ENCODE data around the gene STXBP4.

Gene STXBP4

DNA sequence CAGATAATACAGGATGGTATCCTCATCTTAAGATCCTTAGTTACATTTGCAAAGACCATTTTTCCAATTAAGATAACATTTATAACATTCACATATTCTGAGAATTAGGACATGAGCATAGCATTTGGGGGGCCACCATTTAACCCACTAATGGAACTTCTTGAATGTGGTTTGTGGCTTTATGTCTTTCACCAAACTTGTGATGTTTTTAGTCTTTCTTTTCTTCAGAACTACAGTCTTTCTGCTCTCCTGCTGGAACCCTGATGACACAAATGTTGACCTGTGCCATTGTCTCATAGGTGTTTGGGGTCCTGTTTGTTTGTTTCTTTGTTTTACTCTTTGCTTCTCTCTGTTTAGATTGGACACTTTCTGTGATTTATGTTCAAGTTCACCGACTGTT is 23.3 kb upstream of the STXBP4 start:
- no peak overlapping the region for H3K4ac ChIP-seq (ENCODE audit: low read length)
- no peak overlapping the region for H2AFZ ChIP-seq (ENCODE audit: low read length)
- no peaks in the 10 kb centered on the region for H3K4me1 ChIP-seq (ENCODE audit: control insufficient read depth in 2 of 2, insufficient read depth in 1 of 2, low read depth in 1 of 2, low read length in 2 of 2)
- H3K23ac ChIP-seq (ENCODE audit: low read depth, low read length, poor library complexity): no peak overlapping the region
- no peak overlapping the region for H3K18ac ChIP-seq (ENCODE audit: low read length)
- no peak overlapping the region for H2BK15ac ChIP-seq (ENCODE audit: low read length)
- no peak overlapping the region for H3K9ac ChIP-seq (ENCODE audit: low read depth, low read length, poor library complexity)
- H2AK5ac ChIP-seq (ENCODE audit: low read depth, low read length): no peak overlapping the region
- H2BK5ac ChIP-seq (ENCODE audit: low read length): no peak overlapping the region
- whole genome bisulfite sequencing, 2 donors (ENCODE audit: extremely low coverage in 2 of 2, insufficient read length in 2 of 2, insufficient replicate concordance in 1 of 2): no CpG with 5 or more reads among the region's 1 CpG
- H3K4me2 ChIP-seq (ENCODE audit: insufficient read depth, low read length, poor library complexity, severe bottlenecking): no peak overlapping the region
- H2BK12ac ChIP-seq (ENCODE audit: low read length): no peak overlapping the region
- peaks cover 8 to 22% of the 10 kb centered on the region in 2 donors for H3K36me3 ChIP-seq (replicated peaks in 1 of 2; ENCODE audit: control insufficient read depth in 2 of 2, insufficient read depth in 2 of 2, low read length in 2 of 2)
- H4K91ac ChIP-seq (ENCODE audit: low read depth, low read length, poor library complexity): no peak overlapping the region
- no peaks in the 10 kb centered on the region for H3K9me3 ChIP-seq (replicated peaks in 1 of 2; ENCODE audit: control insufficient read depth in 2 of 2, insufficient read depth in 1 of 2, low read depth in 1 of 2, low read length in 2 of 2)
- H3K14ac ChIP-seq (ENCODE audit: low read length): no peak overlapping the region
- H2BK120ac ChIP-seq (ENCODE audit: low read depth, low read length): no peak overlapping the region
- H3K79me1 ChIP-seq (ENCODE audit: low read depth, low read length): no peaks in the 10 kb centered on the region
- H3K27me3 ChIP-seq (ENCODE audit: control insufficient read depth in 3 of 3, insufficient read depth in 3 of 3, low read depth in 1 of 3, low read length in 3 of 3): no peaks in the 10 kb centered on the region
- H3K4me3 ChIP-seq (ENCODE audit: low read length in 2 of 2): no peak overlapping the region
- no peak overlapping the region for H4K8ac ChIP-seq (ENCODE audit: low read depth, low read length)
- no peak for DNase-seq (ENCODE audit: low spot score)
- H3K27ac ChIP-seq (replicated peaks; ENCODE audit: low read length): no peak overlapping the region

DNA sequence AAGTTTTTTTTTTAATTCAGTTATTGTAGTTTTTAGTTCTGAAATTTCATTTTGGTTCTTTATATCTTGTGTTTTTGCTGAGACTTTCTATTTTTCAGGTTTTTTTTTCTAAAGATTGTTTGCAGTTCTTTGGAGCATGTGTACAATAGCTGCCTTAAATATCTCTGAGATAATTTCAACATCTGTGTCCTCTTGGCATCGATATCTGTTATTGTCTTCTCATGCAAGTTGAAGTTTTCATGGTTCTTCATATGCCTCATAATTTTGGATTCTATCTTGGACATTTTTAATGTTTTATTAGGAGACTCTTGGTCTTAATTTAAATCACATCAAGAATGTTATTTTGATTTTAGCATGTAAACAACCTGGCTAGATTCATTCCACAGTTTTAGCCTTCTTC is 22.9 kb upstream of the STXBP4 start:
- H3K27me3 ChIP-seq (ENCODE audit: control insufficient read depth in 3 of 3, insufficient read depth in 3 of 3, low read depth in 1 of 3, low read length in 3 of 3): no peaks in the 10 kb centered on the region
- H3K18ac ChIP-seq (ENCODE audit: low read length): no peak overlapping the region
- no peak overlapping the region for H2BK15ac ChIP-seq (ENCODE audit: low read length)
- H2AK5ac ChIP-seq (ENCODE audit: low read depth, low read length): no peak overlapping the region
- H3K4ac ChIP-seq (ENCODE audit: low read length): no peak overlapping the region
- DNase-seq (ENCODE audit: low spot score): no peak
- H3K14ac ChIP-seq (ENCODE audit: low read length): no peak overlapping the region
- H3K36me3 ChIP-seq (replicated peaks in 1 of 2; ENCODE audit: control insufficient read depth in 2 of 2, insufficient read depth in 2 of 2, low read length in 2 of 2): peaks cover 8 to 22% of the 10 kb centered on the region in 2 donors
- H3K9ac ChIP-seq (ENCODE audit: low read depth, low read length, poor library complexity): no peak overlapping the region
- H3K4me3 ChIP-seq (ENCODE audit: low read length in 2 of 2): no peak overlapping the region
- H2AFZ ChIP-seq (ENCODE audit: low read length): no peak overlapping the region
- no peak overlapping the region for H2BK120ac ChIP-seq (ENCODE audit: low read depth, low read length)
- H3K23ac ChIP-seq (ENCODE audit: low read depth, low read length, poor library complexity): no peak overlapping the region
- no peaks in the 10 kb centered on the region for H3K9me3 ChIP-seq (replicated peaks in 1 of 2; ENCODE audit: control insufficient read depth in 2 of 2, insufficient read depth in 1 of 2, low read depth in 1 of 2, low read length in 2 of 2)
- no CpG with 5 or more reads among the region's 1 CpG for WGBS, 2 donors (ENCODE audit: extremely low coverage in 2 of 2, insufficient read length in 2 of 2, insufficient replicate concordance in 1 of 2)
- no peak overlapping the region for H3K4me2 ChIP-seq (ENCODE audit: insufficient read depth, low read length, poor library complexity, severe bottlenecking)
- H3K79me1 ChIP-seq (ENCODE audit: low read depth, low read length): no peaks in the 10 kb centered on the region
- H4K8ac ChIP-seq (ENCODE audit: low read depth, low read length): no peak overlapping the region
- H2BK5ac ChIP-seq (ENCODE audit: low read length): no peak overlapping the region
- H4K91ac ChIP-seq (ENCODE audit: low read depth, low read length, poor library complexity): no peak overlapping the region
- no peaks in the 10 kb centered on the region for H3K4me1 ChIP-seq (ENCODE audit: control insufficient read depth in 2 of 2, insufficient read depth in 1 of 2, low read depth in 1 of 2, low read length in 2 of 2)
- no peak overlapping the region for H2BK12ac ChIP-seq (ENCODE audit: low read length)
- H3K27ac ChIP-seq (replicated peaks; ENCODE audit: low read length): no peak overlapping the region

DNA sequence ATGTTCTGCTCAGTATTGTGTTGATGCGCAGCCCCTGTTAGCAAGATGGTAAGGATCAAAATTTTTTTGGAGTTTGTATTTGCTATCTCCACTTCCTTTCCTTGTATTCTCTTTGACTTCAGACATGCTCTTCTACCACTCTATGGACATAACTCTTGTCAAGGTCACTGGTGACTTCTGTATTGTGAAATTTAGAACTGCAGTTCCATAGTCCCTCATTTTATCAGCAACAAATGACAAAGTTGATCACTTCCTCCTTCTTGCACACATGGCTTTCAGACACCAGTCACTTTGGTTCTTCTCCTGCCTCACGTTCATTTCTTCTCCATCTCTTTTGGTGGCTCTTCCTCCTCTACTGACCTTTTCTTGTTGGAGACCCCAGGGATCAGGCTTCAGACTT is 21.2 kb upstream of the STXBP4 start:
- Histone ChIP-seq H2BK12ac (ENCODE audit: low read length) (no peak overlapping the region), H3K9me3 (replicated peaks in 1 of 2; ENCODE audit: control insufficient read depth in 2 of 2, insufficient read depth in 1 of 2, low read depth in 1 of 2, low read length in 2 of 2) (no peaks in the 10 kb centered on the region), H2BK5ac (ENCODE audit: low read length) (no peak overlapping the region), H3K27ac (replicated peaks; ENCODE audit: low read length) (no peak overlapping the region), H2BK120ac (ENCODE audit: low read depth, low read length) (no peak overlapping the region), H3K79me1 (ENCODE audit: low read depth, low read length) (no peaks in the 10 kb centered on the region), H4K91ac (ENCODE audit: low read depth, low read length, poor library complexity) (no peak overlapping the region), H3K36me3 (replicated peaks in 1 of 2; ENCODE audit: control insufficient read depth in 2 of 2, insufficient read depth in 2 of 2, low read length in 2 of 2) (peaks cover 12 to 37% of the 10 kb centered on the region in 2 donors), H3K4ac (ENCODE audit: low read length) (no peak overlapping the region), H3K4me1 (ENCODE audit: control insufficient read depth in 2 of 2, insufficient read depth in 1 of 2, low read depth in 1 of 2, low read length in 2 of 2) (no peaks in the 10 kb centered on the region), H3K18ac (ENCODE audit: low read length) (no peak overlapping the region), H4K8ac (ENCODE audit: low read depth, low read length) (no peak overlapping the region), H2AK5ac (ENCODE audit: low read depth, low read length) (no peak overlapping the region), H3K14ac (ENCODE audit: low read length) (no peak overlapping the region), H3K27me3 (ENCODE audit: control insufficient read depth in 3 of 3, insufficient read depth in 3 of 3, low read depth in 1 of 3, low read length in 3 of 3) (no peaks in the 10 kb centered on the region), H3K4me3 (ENCODE audit: low read length in 2 of 2) (no peak overlapping the region), H2BK15ac (ENCODE audit: low read length) (no peak overlapping the region), H3K9ac (ENCODE audit: low read depth, low read length, poor library complexity) (no peak overlapping the region), H3K23ac (ENCODE audit: low read depth, low read length, poor library complexity) (no peak overlapping the region), H2AFZ (ENCODE audit: low read length) (no peak overlapping the region), H3K4me2 (ENCODE audit: insufficient read depth, low read length, poor library complexity, severe bottlenecking) (no peak overlapping the region)
- no CpG with 5 or more reads among the region's 2 CpGs for WGBS, 2 donors (ENCODE audit: extremely low coverage in 2 of 2, insufficient read length in 2 of 2, insufficient replicate concordance in 1 of 2)
- DNase-seq (ENCODE audit: low spot score): no peak

DNA sequence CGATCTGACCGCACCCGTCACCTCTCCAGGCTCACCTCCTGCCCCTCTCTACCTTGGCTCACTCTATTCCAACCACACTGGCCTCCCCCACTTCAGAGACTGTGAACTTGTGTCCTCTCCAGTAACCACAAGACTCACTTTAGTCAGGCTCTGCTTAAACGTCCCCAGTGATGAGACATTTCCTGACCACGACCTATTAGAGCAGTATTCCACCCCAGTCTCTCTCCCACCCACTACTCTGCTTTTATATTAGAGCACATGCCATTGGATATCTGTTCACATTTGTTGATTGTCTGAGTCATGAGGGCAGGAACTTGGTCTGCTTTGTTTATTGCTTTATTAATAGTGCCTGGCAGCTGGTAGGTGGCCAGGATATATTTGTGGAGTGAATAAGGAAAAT is 20.2 kb upstream of the STXBP4 start:
- Histone ChIP-seq H4K8ac (ENCODE audit: low read depth, low read length) (no peak overlapping the region), H3K9ac (ENCODE audit: low read depth, low read length, poor library complexity) (no peak overlapping the region), H3K4me2 (ENCODE audit: insufficient read depth, low read length, poor library complexity, severe bottlenecking) (no peak overlapping the region), H4K91ac (ENCODE audit: low read depth, low read length, poor library complexity) (no peak overlapping the region), H2AFZ (ENCODE audit: low read length) (no peak overlapping the region), H2BK120ac (ENCODE audit: low read depth, low read length) (no peak overlapping the region), H3K4ac (ENCODE audit: low read length) (no peak overlapping the region), H3K27me3 (ENCODE audit: control insufficient read depth in 3 of 3, insufficient read depth in 3 of 3, low read depth in 1 of 3, low read length in 3 of 3) (no peaks in the 10 kb centered on the region), H3K4me3 (ENCODE audit: low read length in 2 of 2) (no peak overlapping the region), H3K4me1 (ENCODE audit: control insufficient read depth in 2 of 2, insufficient read depth in 1 of 2, low read depth in 1 of 2, low read length in 2 of 2) (no peaks in the 10 kb centered on the region), H3K18ac (ENCODE audit: low read length) (no peak overlapping the region), H2BK5ac (ENCODE audit: low read length) (no peak overlapping the region), H3K36me3 (replicated peaks in 1 of 2; ENCODE audit: control insufficient read depth in 2 of 2, insufficient read depth in 2 of 2, low read length in 2 of 2) (peaks cover 16 to 47% of the 10 kb centered on the region in 2 donors), H2AK5ac (ENCODE audit: low read depth, low read length) (no peak overlapping the region), H2BK12ac (ENCODE audit: low read length) (no peak overlapping the region), H3K27ac (replicated peaks; ENCODE audit: low read length) (no peak overlapping the region), H3K23ac (ENCODE audit: low read depth, low read length, poor library complexity) (no peak overlapping the region), H2BK15ac (ENCODE audit: low read length) (no peak overlapping the region), H3K79me1 (ENCODE audit: low read depth, low read length) (no peaks in the 10 kb centered on the region), H3K14ac (ENCODE audit: low read length) (no peak overlapping the region), H3K9me3 (replicated peaks in 1 of 2; ENCODE audit: control insufficient read depth in 2 of 2, insufficient read depth in 1 of 2, low read depth in 1 of 2, low read length in 2 of 2) (no peaks in the 10 kb centered on the region)
- WGBS, 2 donors (ENCODE audit: extremely low coverage in 2 of 2, insufficient read length in 2 of 2, insufficient replicate concordance in 1 of 2): no CpG with 5 or more reads among the region's 5 CpGs
- DNase-seq (ENCODE audit: low spot score): no peak

All from neuronal stem cell (in vitro differentiated cells).